H1 (cell line): ENCODE data around the gene CLEC1A. TPM values are rescaled to one million over a fixed set of nuclear protein-coding genes. Genes with fewer than 3 reads are reported as not detected.

Experiments
- CHD7 ChIP-seq: fragments of 300-600 bp; sonication (generic); IDR thresholded peaks from 2 replicates; pipeline ENCODE4 v1.7.1; 2012; ENCODE audit warnings: low read length, moderate library complexity, mild to moderate bottlenecking, inconsistent platforms; ENCODE audit not compliant: insufficient replicate concordance
- EP300 ChIP-seq, 2 experiments: IDR thresholded peaks; 1 replicate in 1 of 2; 2 replicates in 1 of 2; pipeline ENCODE4 v1.6.1; 2011 to 2012; ENCODE audit warnings: low read depth in 2 of 2, low read length in 2 of 2, mild to moderate bottlenecking in 2 of 2, borderline replicate concordance in 1 of 2, inconsistent platforms in 1 of 2, moderate library complexity in 1 of 2
- MAFK ChIP-seq: IDR thresholded peaks from 2 replicates; pipeline ENCODE4 v1.6.1; 2012; ENCODE audit warnings: low read depth, mild to moderate bottlenecking, improper control_type of control experiment, low read length
- RFX5 ChIP-seq: IDR thresholded peaks from 2 replicates; pipeline ENCODE4 v1.6.1; 2011; ENCODE audit warnings: low read depth, low read length, improper control_type of control experiment, borderline replicate concordance
- RNF2 ChIP-seq: fragments of 200-900, 300-1000 bp; sonication (generic); IDR thresholded peaks from 2 replicates; pipeline ENCODE4 v1.7.1; 2016; ENCODE audit warnings: borderline replicate concordance, low read depth, mild to moderate bottlenecking, antibody characterized with exemption, low read length; ENCODE audit not compliant: poor library complexity, severe bottlenecking; ENCODE audit errors: missing control alignments
- TAF7 ChIP-seq: optimal IDR thresholded peaks from 2 replicates; pipeline ENCODE3; 2011; ENCODE audit warnings: low read depth, mild to moderate bottlenecking, inconsistent platforms, low read length, moderate library complexity, borderline replicate concordance
- TEAD4 ChIP-seq: IDR thresholded peaks from 2 replicates; pipeline ENCODE4 v1.6.1; 2012; ENCODE audit warnings: low read depth, low read length, inconsistent platforms, mixed read lengths
- polyA plus RNA-seq, 7 experiments: library from polyadenylated mRNA; depleted of rRNA in 3 of 7; stranded (reverse) in 5 of 7; unstranded in 2 of 7; fragments of >200 nt in 5 of 7; fragments of 200-250 nt in 2 of 7; gene quantifications; 1 replicate in 5 of 7; 2 replicates in 1 of 7; 4 replicates in 1 of 7; pipeline versions ENCODE4 v1.2.1 to v1.2.3, GENCODE V29; 2011 to 2013; ENCODE audit warnings: missing spikeins in 2 of 7, mixed read lengths in 2 of 7
- total RNA-seq: library from RNA; stranded (reverse); fragmentation: NEBNext Ultra II Directional; extraction: Animal tissue kit (Norgen Biotek cat#: 25700); gene quantifications from 2 replicates; pipeline ENCODE4 v1.2.1, GENCODE V29; 2021

The CLEC1A gene
- total and polyA plus RNA-seq, 2 of the 8 experiments (the other 6 are each of a cell fraction or from before 2014, with no cell fraction given) = 0.20 TPM; not detected in 1

- TF ChIP-seq RNF2 = no peak
- TF ChIP-seq MAFK = no peak
- TF ChIP-seq RFX5 = no peak
- no peak for TF ChIP-seq TEAD4
- no peak for TF ChIP-seq TAF7
- TF ChIP-seq EP300 (IDR thresholded peaks at IDR 0.05; ENCODE audit: borderline replicate concordance in 1 of 2, low read depth in 2 of 2, low read length in 2 of 2) = no peak
- TF ChIP-seq CHD7 = no peak
- TF ChIP-seq, all 59 proteins: peak for 0
Observed at GRCh38 chr12:10082117-10082874, 16.5 kb downstream of the CLEC1A start (continued).
